Measurements from ENCODE around the gene RAB35.

DNA sequence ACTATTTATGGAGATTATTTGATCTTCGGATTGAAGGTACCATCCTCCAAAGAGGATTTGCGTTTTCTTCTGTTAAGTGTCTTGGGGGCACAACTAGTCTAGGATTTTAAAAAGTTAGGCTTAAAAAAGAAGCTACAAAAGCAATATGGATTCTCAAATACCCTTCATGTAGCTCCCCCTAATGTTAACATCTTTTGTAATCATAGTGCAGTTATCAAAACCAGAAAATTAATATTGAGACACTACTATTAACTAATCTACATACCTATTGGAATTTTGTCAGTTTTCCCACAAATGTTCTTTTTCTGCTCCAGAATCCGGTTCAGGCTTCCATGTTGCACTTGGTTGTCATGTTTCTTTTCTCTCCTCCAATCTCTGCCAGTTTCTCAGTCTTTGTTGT, 65.0 kb downstream of the RAB35 start:
- TF ChIP-seq SIN3A (IDR thresholded peaks at IDR 0.05; ENCODE audit: low read depth) (no peak), POLR2A (IDR thresholded peaks at IDR 0.05; ENCODE audit: borderline replicate concordance, extremely low read depth, insufficient read depth, insufficient read length) (no peak), EGR1 (IDR thresholded peaks at IDR 0.05; ENCODE audit: low read depth) (no peak), EZH2 (IDR thresholded peaks at IDR 0.05) (no peak), CEBPB (IDR thresholded peaks at IDR 0.05; ENCODE audit: low read depth) (no peak), EZH2phosphoT487 (IDR thresholded peaks at IDR 0.05; ENCODE audit: borderline replicate concordance) (no peak), TCF7L2 (IDR thresholded peaks at IDR 0.05; ENCODE audit: borderline replicate concordance, extremely low read depth, insufficient read depth, insufficient read length) (no peak), RAD21 (IDR thresholded peaks at IDR 0.05; ENCODE audit: low read depth) (peak; percentile 15; the same call in 1 of the 2 replicates), YY1 (IDR thresholded peaks at IDR 0.05; ENCODE audit: extremely low read depth, insufficient replicate concordance, low read depth, low read length) (no peak)
- TF ChIP-seq, protein P1, sequence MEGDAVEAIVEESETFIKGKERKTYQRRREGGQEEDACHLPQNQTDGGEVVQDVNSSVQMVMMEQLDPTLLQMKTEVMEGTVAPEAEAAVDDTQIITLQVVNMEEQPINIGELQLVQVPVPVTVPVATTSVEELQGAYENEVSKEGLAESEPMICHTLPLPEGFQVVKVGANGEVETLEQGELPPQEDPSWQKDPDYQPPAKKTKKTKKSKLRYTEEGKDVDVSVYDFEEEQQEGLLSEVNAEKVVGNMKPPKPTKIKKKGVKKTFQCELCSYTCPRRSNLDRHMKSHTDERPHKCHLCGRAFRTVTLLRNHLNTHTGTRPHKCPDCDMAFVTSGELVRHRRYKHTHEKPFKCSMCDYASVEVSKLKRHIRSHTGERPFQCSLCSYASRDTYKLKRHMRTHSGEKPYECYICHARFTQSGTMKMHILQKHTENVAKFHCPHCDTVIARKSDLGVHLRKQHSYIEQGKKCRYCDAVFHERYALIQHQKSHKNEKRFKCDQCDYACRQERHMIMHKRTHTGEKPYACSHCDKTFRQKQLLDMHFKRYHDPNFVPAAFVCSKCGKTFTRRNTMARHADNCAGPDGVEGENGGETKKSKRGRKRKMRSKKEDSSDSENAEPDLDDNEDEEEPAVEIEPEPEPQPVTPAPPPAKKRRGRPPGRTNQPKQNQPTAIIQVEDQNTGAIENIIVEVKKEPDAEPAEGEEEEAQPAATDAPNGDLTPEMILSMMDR (IDR thresholded peaks at IDR 0.05 in 2 of 3, conservative IDR thresholded peaks at IDR 0.05 in 1 of 3; ENCODE audit: borderline replicate concordance in 1 of 3, insufficient read depth in 1 of 3, low read depth in 2 of 3, low read length in 2 of 3), result no peak
- TF ChIP-seq, protein P2, sequence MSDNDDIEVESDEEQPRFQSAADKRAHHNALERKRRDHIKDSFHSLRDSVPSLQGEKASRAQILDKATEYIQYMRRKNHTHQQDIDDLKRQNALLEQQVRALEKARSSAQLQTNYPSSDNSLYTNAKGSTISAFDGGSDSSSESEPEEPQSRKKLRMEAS (IDR thresholded peaks at IDR 0.05), result no peak
- TF ChIP-seq, protein P3, sequence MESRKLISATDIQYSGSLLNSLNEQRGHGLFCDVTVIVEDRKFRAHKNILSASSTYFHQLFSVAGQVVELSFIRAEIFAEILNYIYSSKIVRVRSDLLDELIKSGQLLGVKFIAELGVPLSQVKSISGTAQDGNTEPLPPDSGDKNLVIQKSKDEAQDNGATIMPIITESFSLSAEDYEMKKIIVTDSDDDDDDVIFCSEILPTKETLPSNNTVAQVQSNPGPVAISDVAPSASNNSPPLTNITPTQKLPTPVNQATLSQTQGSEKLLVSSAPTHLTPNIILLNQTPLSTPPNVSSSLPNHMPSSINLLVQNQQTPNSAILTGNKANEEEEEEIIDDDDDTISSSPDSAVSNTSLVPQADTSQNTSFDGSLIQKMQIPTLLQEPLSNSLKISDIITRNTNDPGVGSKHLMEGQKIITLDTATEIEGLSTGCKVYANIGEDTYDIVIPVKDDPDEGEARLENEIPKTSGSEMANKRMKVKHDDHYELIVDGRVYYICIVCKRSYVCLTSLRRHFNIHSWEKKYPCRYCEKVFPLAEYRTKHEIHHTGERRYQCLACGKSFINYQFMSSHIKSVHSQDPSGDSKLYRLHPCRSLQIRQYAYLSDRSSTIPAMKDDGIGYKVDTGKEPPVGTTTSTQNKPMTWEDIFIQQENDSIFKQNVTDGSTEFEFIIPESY (IDR thresholded peaks at IDR 0.05; ENCODE audit: extremely low read depth, insufficient replicate concordance, low read length), result no peak
